Stomach (tissue), 4 donors: ENCODE results near the gene PCDHGA2.
"Not testable (repeated sequence)": the region's sequence is repeated elsewhere in the genome, so short reads cannot be mapped to it uniquely, and the experiment has no call there.

ENCODE experiments used
- CTCF ChIP-seq, 7 experiments: fragments of 450-650 bp in 4 of 7; fragments of 200-600 bp in 3 of 7; sonication (generic) in 3 of 7; IDR thresholded peaks; one replicate each; pipeline ENCODE4 v1.5.1; 2016 to 2019; ENCODE audit warnings: antibody characterized with exemption in 7 of 7, control low read depth in 2 of 7, mild to moderate bottlenecking in 1 of 7
- EP300 ChIP-seq: sonication (generic); formaldehyde crosslinking; IDR thresholded peaks from one replicate; pipeline ENCODE4 v1.6.1; 2017; ENCODE audit warnings: antibody characterized with exemption
- POLR2A ChIP-seq, 4 donors: fragments of 450-650 bp; IDR thresholded peaks; one replicate each; pipeline ENCODE4 v1.6.1; 2016; ENCODE audit warnings: antibody characterized with exemption in 4 of 4, control low read depth in 2 of 4, mild to moderate bottlenecking in 1 of 4, moderate library complexity in 1 of 4
- POLR2AphosphoS5 ChIP-seq, 3 donors: sonication (generic); formaldehyde crosslinking; IDR thresholded peaks; one replicate each; pipeline ENCODE4 v1.6.1; 2016; ENCODE audit warnings: antibody characterized with exemption in 3 of 3

DNA sequence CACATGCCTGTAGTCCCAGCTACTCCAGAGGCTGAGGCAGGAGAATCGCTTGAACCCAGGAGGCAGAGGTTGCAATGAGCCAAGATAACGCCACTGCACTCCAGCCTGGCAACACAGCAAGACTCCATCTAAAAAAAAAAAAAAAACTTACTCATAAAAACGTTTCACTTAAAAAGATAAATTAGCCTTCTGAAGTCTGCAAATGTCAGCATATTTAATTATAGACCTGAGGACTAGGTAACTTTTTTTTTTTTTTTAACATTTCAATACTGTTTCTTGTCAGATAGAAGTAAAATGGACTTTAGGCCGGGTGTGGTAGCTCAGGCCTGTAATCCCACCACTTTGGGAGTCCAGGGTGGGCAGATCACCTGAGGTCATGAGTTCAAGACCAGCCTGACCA lies 21.6 kb upstream of the PCDHGA2 start:
- TF ChIP-seq POLR2A (IDR thresholded peaks at IDR 0.05); CTCF (IDR thresholded peaks at IDR 0.05); POLR2AphosphoS5 (IDR thresholded peaks at IDR 0.05); EP300: not testable (repeated sequence)
